A172 (cell line): ENCODE measurements around the gene ABL2. TPM values are rescaled to one million over a fixed set of nuclear protein-coding genes. Genes with fewer than 3 reads are reported as not detected.
"Not testable (repeated sequence)": the region's sequence is repeated elsewhere in the genome, so short reads cannot be mapped to it uniquely, and the experiment has no call there.

Experiments used
- DNase-seq: peaks from one replicate; pipeline ENCODE4 v3.0.0-alpha.2; 2015; ENCODE audit warnings: low spot score
- total RNA-seq: library from RNA; depleted of rRNA; stranded (reverse); fragments of >200 nt; shearing (Covaris generic); gene quantifications from 2 replicates; pipeline ENCODE4 v1.2.3, GENCODE V29; 2014

The ABL2 gene
- total RNA-seq, 1 experiment from 2014 or later = 71.3 TPM

DNA sequence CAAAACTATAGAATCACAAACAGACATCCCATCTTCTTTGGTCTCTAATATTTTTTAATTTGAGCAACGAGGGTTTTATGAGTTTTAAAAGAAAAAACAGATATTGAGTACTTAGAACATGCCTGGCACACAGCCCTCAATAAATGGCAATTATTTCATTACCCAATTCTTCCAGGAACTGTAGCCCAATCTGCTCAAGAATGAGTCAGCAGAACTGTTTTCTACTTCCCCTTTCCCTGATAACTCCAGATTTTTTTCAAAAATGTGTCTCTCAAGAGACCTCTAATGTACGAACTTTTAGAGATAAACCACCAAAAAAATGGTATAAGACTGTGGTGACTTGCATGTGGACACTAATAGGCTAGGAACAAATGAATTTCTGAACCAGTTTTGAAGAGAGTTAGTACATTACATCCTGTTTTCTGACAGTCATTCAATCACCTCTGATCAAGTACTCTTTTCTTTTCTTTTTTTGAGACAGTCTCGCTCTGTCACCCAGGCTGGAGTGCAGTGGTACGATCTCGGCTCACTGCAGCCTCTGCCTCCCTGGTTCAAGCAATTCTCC lies 11.5 kb downstream of the ABL2 start:
- peak; percentile 28 for DNase-seq

DNA sequence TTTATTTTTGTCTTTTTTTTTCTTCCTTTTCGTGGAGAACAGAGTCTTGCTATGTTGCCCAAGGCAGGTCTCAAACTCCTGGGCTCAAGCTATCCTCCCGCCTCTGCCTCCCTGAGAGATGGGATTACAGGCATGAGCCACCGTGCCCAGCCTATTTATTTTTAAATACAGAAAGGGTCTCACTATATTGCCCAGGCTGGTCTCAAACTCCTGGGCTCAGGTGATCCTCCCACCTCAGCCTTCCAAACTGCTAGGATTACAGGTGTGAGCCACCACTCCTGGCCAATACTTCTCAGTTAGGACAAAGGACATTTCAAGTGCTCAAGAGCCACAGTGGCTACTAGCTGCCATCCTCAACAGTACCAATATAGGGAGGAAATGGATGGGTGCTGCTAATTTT lies 16.2 kb downstream of the ABL2 start:
- DNase-seq = not testable (repeated sequence)

DNA sequence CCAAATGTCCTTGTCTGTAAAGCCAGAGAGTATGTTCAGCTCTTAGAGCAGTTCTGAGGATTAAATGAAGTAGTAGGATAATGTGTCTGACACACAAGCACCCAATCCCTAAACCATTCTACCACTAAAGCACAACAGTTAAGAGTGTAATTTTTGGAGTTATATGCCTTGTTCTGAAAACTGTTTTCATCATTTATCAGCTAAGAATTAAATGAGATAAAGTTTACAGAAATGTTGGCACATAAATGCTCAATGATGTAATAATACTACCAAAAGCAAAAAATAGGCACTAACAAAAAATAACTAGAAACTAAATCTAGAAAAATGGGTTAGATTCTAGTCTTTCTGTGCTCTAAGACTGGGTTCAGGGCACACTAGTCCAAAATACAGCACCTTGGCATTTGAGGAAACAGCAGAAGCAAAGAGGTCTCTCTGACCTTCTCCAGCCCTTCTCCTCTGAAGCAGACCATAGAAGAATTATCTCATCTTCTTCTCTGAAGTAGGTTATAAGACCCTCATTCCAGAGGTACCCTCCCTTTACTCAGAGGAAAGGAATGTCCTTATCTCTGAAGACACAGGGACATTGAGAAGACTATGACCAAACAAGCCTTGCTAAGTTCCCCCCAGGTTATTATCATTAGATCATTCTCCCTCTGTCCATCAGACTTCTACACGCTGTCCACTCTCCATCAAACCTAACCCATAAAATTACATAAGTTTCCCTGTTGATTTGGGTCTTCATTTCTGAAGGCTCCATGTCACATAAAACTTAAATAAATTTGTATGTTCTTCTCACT lies 20.6 kb downstream of the ABL2 start:
- no peak for DNase-seq

DNA sequence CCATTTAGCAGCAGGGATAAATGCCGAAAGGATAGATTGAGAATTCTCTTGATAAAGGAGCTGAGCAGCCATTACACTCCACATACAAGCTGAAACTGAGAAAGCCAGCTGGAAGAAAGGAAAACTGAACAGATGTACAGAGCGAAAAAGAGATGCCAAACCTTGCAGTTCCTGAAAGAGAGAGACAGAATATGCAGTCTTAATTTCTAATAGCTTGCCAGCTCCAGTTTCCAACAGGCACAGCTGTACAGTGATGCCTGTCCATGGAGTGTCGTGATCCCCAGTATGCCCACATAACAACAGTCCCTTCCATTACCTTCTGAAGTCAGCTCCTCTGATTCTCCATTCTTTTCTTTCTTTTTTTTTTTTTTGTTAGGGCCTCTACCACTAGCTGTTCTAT lies 22.7 kb downstream of the ABL2 start:
- no peak for DNase-seq

DNA sequence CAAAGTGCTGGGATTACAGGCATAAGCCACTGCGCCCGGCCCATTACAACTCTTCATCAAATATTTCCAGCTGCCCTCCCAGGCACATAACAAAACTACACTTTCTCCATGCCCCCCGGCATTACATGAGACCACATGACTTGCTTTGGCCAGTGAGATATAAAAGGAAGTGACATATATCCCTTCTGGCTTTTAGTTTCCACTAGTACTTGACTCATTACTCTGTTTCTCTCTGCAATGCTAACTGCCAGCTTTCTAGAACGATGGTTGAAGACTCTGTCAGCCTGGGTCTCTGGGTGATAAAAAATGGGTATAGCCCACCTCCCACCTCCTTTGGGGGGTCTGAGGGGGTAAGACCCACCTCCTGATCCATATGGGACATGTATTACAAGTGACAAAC lies 24.2 kb downstream of the ABL2 start:
- DNase-seq = no peak

DNA sequence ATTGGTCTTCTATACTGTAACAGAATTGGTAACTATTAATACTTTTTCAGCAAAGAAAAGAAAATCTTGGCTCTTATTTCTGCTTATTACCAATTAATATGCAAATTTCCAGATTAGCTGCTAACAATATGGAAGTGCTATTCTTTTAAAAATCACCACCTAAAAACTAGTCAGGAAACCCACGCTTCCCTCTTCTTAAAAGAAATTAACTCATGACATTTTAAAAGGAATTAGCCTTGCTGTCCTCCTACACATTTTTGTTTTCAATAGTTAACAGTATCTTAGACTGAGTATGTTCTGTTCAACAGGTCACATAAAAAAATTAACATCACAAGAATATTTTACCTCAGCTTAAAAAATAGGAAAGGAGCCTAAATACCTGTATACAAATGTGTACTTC lies 27.3 kb downstream of the ABL2 start:
- DNase-seq = no peak

DNA sequence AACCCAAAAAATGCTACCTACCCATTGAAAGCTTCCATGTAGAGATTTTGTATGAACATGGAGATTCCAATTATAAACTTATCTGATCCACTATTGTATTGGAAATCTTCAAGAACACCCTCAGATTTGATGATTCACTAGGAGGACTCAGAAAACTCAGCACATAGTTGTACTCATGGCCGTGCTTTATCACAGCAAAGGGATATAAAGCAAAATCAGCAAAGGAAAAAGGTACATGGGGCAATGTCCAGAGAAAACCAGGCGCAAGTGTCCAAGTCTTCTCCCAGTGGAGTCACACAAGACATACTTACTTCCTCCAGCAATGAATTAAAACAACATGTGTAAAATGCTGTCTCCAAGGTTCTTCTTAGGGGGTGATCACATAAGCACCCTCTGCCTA lies 28.9 kb downstream of the ABL2 start:
- DNase-seq = no peak

DNA sequence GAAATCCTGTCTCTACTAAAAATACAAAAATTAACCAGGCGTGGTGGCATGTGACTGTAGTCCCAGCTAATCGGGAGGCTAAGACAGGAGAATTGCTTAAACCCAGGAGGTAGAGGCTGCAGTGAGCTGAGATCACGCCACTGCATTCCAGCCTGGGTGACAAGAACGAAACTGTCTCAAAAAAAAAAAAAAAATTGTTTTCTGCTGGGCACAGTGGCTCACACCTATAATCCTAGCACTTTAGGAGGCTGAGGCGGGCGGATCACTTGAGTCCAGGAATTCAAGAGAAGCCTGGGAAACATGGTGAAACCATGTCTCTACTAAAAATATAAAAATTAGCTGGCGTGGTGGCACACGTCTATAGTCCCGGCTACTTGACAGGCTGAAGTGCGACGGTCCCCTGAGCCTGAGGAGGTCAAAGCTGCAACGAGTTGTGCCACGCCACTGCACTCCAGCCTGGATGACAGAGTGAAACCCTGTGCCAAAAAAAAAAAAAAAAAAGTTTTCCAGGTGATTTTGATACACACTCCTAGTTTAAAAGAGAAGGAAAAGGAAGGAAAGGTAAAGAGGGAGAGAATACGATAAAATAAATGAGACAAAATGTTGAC lies 31.7 kb downstream of the ABL2 start:
- DNase-seq = no peak

DNA sequence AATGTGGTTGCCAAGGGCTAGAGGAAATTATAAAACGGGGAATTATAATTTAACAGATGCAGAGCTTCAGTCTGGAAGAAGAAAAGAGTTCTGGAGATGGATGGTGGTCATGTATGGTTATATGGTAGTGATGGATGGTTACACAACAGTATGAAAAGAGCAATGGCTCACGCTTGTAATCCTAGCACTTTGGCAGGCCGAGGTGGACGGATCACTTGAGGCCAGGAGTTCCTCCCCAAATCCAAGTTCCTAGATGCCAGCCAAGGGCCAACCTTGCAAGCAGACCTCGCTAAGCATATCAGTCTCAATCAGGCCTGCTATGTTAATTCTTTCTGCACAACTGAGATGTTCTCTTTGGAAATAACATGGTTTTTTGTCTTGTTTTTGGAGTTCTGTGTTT lies 33.6 kb downstream of the ABL2 start:
- DNase-seq = not testable (repeated sequence)

DNA sequence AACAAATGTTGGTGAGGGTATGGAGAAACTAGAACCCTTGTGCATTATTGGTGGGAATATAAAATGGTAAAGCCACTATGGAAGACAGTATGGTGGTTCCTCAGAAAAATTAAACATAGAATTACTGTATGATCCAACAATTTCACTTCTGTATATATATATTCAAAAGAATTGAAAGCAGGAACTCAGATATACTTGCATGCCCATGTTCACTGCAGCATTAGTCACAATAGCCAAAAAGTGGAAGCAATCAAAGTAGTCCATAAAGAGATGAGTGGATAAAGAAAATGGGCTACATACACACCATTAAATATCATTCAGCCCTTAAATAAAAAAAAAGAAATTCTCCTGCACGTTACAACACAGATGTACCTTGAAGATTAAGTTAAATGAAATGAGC lies 34.1 kb downstream of the ABL2 start:
- DNase-seq = no peak

DNA sequence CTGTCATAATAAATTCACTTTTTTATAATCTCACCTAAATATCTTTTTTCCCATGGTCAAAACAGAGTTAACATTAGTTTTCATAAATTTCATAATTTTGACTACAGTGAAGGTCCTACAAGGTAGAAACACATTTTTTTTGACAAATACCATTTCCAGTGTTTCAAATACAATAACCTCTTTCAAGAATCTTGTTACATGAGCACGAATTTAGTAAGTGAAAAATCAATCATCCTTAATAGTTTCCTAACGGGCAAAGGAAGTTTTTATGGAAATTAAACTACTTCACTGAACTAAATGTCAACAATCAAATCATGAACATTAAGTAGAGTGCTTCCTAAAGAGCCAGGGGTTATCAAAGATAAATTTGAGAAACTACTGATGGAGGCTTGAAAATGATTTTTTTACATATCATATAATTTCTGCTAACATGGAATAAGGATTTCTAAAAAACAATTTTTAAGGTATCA lies 35.4 kb downstream of the ABL2 start:
- no peak for DNase-seq

DNA sequence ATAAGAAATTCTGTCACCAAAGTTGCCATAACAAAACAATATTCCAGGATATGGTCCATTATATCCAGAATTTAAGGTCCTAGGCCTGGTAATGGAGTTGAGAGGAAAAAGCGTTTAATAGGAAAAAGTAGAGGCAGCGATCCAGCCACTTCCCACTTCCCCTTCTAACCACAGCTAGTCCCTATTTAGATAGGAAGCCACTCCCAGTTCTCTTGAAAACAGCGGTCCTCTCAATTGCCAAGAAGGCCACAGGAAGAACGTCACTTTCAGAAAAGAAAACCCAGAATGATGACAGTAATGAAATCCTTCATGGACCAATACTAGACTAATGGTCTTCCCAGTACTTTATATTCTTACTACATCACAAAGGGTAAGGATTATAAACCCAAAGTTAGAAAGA lies 38.6 kb downstream of the ABL2 start:
- peak; percentile 71 for DNase-seq

DNA sequence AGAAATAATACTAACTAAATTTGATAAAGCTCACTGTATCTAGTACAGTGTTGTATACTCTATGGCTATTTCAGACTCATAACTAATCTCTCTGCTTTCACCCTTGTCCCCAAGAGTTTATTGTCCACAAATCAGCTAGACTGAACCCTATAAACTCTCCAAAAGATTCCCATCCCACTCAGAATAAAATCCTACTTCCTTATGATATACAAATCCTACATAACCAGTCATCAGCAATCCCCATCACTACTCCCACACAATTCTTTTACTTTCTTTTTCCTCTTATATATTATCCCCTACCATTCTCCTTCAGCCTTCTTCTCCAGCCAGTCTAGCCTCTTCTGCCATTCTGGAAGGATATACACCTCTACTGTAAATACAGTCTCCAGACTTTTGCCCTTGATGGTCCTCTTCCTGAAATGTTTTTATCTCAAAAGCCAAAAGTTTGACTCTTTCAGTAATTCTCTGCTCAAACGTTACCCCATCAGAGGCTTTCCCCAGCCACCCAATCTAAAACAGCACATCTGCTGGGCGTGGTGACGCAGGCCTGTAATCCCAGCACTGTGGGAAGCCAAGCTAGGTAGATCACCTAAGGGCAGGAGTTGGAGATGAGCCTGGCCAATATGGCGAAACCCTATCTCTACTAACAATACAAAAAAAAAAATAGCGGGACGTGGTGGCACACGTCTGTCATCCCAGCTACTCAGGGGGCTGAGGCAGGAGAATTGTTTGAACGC lies 41.6 kb downstream of the ABL2 start:
- DNase-seq = no peak

DNA sequence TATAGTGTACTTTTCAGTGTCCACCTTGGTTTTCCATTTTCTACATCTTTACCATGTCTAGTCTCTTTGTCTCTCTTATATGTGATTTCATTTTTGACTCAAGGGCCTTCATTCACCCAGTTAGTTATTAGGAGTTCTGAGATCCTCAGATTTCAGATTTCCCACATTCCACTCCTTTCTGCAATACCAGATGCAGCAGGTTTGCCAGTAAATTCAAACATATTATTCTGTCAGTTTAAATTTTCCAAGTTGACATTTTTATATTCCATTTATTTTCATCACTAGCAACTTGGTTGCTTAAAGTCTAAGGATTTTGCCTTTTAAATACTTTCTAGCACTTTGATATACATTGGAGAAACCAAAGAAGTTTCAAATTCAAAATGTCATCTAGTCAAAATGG lies 42.4 kb downstream of the ABL2 start:
- no peak for DNase-seq

DNA sequence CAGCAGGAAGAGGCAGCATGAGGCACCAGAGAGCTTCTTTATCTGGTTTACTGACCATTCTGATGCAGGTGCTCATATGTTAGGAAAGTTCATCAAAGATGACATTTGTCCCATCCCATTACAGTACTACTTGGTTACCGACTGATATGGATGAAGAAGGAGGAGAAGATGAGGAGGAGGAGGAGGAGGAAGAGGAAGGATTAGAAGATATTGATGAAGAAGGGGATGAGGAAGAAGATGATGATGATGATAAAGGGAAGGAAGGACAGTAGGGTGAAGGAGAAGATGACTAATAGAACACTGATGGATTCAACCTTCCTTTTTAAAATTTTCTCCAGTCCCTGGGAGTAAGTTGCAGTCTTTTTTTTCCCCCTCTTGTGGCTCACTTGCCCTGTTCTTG lies 45.1 kb downstream of the ABL2 start:
- DNase-seq = no peak

DNA sequence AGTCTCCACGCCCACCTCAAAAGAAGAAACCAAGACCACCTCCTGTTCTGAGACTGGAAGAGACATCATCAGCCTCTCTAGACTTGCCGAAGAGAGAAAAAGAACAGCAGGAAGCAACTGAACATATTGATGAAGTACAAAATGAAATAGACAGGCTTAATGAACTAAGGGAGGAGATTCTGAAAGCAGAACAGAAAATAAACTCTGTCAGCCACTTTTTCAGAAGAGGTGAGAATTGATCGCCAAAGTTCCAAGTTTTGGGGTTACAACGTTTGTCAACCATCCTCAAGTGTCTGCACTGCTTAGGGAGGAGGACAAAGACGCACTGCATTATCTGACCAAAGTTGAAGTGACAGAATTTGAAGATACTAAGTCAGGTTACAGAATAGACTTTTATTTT lies 45.6 kb downstream of the ABL2 start:
- no peak for DNase-seq

DNA sequence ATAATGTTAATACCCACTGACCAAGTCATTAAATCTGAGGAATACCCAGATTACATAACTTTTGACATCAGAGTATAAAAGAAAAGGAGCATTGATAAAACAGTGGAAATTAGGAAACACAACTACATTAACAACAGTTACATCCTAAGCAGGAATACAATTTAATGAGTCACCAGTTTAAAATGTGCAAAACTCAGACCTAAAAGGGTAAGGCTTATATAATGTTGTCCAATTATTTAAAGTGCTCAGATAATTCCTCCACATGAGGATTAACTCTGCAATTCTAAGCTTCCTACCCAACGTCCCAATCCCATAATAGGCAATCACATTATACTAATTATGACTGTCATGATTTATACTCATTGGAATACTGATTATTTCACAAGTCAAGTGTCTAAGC lies 50.5 kb downstream of the ABL2 start:
- peak; percentile 71 for DNase-seq

DNA sequence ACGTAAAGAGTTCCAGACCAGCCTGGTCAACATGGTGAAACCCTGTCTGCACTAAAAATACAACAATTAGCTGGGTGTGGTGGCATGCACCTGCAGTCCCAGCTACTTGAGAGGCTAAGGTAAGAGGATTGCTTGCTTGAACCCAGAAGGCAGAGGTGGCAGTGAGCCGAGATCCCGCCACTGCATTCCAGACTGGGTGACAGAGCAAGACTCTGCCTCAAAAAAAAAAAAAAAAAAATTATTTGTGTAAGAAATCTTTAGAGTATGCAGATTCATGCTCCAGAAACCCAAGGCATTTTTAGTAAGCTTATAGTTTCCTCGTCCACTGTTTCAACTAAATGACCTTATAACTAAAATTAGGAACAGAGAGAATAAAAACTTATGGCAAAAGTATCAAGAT lies 51.3 kb downstream of the ABL2 start:
- no peak for DNase-seq

DNA sequence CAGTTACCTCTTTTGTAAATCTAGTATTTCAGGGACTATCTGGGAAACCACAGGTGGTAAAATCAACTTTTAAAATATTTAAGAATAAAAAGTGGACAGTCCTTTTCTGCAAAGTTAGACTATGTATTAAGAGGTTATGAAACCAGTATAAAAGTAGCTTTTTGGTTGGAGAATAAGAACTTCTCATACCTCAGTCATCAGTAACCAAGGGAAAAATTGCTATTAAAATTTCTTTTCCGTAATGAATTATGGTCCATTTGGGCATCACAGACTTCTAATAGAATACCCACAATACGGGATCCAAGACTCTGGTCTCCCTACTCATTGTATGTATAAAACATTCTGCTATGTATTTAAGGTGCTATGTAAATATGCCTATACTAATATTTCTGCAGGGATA lies 51.9 kb downstream of the ABL2 start:
- DNase-seq = no peak

DNA sequence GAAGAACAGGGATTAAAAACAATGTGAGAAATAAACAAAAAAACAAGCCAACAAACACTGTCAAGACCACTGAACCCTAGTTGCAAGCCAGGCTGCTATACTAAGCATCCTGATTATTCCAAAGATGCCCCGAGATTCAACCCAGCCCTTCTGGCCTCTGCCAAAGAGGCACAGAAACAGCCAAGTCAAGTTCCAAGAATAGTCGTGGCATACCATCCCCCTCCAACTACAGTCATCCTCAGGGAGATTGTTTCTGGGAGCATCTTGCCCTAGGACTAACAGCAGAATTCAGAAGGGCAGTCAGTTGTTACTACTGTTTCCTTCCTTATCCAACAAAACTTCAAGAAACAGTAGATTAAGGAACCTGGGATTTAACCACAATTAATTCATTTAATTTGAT lies 52.3 kb downstream of the ABL2 start:
- DNase-seq = peak; percentile 34

DNA sequence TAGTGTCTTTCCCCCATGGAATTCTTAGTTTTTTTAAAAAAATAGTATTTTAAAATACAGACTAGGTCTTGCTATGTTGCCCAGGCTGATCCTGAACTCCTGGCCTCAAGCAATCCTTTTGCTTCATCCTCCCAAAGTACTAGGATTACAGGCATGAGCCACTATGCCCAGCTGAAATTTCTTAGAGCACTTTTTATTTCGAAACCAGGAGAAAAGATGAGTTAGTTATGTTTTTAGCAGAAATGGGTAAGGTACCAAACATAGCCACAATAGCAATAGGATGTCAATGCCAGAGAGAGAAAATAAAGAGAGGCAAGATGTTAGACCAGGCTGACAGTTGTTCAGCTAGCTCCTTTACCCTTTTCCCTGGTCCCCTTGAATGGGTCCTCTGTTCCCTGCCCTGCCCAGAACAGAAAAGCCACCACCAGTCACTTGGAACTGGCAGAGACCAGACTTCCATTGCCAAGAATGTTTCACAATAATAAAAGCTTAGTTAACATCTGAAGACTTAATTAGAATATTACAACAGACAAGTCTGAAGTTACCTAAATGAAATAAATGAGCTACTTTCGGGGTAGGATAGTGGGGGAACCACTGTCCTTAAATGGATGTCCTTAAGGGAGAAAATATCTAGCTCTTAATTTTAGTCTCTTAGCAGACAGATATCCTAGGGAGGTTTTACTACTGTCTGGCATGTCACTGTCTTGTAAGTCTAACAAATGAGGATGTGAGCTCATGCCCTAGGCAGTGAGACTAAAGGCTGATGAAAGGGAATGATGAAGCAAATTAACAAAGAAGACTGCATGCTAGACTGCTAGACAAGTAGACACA lies 54.3 kb downstream of the ABL2 start:
- peak; percentile 66 for DNase-seq

DNA sequence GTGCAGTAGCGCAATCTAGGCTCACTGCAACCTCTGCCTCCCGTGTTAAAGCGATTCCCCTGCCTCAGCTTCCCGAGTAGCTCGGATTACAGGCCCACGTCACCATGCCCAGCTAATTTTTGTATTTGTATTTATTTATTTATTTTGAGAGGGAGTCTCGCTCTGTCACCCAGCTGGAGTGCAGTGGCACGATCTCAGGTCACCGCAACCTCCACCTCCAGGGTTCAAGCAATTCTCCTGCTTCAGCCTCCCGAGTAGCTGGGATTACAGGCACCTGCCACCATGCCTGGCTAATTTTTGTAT lies 59.1 kb downstream of the ABL2 start:
- DNase-seq = not testable (repeated sequence)
